Measurements from ENCODE around the gene RALGPS1. TPM values are rescaled to one million over a fixed set of nuclear protein-coding genes. Genes with fewer than 3 reads are reported as not detected.

RALGPS1 gene
- total RNA-seq, 6 donors from 2014 or later = 12.3 to 52.4 (median 17.1) TPM

- ATAC-seq (ENCODE audit: low FRiP score in 2 of 2) (no peak), DNase-seq (no peak)
- Histone ChIP-seq H3K9me3 (no peaks in the 10 kb centered on the region), H3K36me3 (no peaks in the 10 kb centered on the region), H3K4me3 (no peak overlapping the region), H3K4me1 (peaks cover 7 to 18% (median 11%) of the 10 kb centered on the region in 4 donors), H3K27me3 (no peaks in the 10 kb centered on the region), H3K27ac (no peak overlapping the region)
- 86 to 95% methylated on average over 4 of the region's 4 CpGs for WGBS, 2 donors
- TF ChIP-seq EP300 (IDR thresholded peaks at IDR 0.05) = no peak
Observed at GRCh38 chr9:127153501-127153900, 238.9 kb downstream of the RALGPS1 start.

- H3K27me3 ChIP-seq = no peaks in the 10 kb centered on the region
- H3K36me3 ChIP-seq = no peaks in the 10 kb centered on the region
- H3K4me1 ChIP-seq = peaks cover 7 to 18% (median 11%) of the 10 kb centered on the region in 4 donors
- no peaks in the 10 kb centered on the region for H3K9me3 ChIP-seq
- WGBS, 2 donors = 85 to 92% methylated on average over 4 to 5 of the region's 5 CpGs
- H3K27ac ChIP-seq = peak overlapping the region; percentile 15 to 69 (median 48)
- no peak overlapping the region for H3K4me3 ChIP-seq
- TF ChIP-seq POLR2A (IDR thresholded peaks at IDR 0.05) (no peak), POLR2AphosphoS5 (IDR thresholded peaks at IDR 0.05) (no peak), EP300 (IDR thresholded peaks at IDR 0.05) (no peak)
- TF ChIP-seq, protein P1, sequence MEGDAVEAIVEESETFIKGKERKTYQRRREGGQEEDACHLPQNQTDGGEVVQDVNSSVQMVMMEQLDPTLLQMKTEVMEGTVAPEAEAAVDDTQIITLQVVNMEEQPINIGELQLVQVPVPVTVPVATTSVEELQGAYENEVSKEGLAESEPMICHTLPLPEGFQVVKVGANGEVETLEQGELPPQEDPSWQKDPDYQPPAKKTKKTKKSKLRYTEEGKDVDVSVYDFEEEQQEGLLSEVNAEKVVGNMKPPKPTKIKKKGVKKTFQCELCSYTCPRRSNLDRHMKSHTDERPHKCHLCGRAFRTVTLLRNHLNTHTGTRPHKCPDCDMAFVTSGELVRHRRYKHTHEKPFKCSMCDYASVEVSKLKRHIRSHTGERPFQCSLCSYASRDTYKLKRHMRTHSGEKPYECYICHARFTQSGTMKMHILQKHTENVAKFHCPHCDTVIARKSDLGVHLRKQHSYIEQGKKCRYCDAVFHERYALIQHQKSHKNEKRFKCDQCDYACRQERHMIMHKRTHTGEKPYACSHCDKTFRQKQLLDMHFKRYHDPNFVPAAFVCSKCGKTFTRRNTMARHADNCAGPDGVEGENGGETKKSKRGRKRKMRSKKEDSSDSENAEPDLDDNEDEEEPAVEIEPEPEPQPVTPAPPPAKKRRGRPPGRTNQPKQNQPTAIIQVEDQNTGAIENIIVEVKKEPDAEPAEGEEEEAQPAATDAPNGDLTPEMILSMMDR (IDR thresholded peaks at IDR 0.05) = no peak
- DNase-seq = no peak
- peak; percentile 9 to 39 for ATAC-seq (ENCODE audit: low FRiP score in 2 of 2)
Observed at GRCh38 chr9:127154003-127154389, 239.4 kb downstream of the RALGPS1 start.

DNA sequence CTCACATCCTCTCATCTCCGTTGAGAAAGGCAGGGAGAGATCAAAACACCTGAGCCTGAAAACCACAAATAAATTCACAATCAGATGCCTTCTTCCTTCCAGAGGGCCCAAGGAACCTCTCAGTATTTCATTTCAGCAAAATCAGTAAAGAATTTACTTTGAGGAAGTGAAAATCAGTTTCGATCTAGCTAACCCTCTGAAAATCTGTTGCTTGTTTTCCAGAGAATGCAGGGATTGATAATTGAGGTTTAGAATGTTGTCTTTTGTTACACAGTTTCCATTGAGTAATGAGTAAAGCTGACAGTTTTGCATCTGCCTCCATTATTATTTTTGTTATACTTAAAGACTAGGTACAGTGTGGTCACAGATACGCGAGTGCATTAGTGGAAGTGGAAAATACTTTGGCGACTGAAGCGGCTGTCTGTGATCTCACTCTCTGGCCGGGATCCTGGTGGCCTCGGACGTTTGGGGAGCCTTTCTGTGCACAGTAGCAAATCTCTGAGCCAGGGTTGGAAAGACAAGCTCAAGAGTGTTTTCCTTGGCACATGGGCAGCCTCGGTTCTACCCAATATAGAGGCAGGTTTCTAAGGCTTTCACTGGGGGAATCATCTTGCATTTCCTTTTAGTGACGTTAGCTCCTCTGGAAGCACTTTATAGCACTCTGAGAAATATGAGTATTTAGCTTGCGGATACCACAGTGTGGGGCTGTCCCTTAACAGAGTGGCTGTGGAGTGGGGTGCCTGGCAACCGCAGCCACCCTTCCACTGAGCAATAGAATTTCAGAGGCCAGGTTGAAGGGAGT is 240.0 kb downstream of the RALGPS1 start:
- no peak overlapping the region for H3K4me3 ChIP-seq
- no peaks in the 10 kb centered on the region for H3K27me3 ChIP-seq
- peaks cover 7 to 18% (median 11%) of the 10 kb centered on the region in 4 donors for H3K4me1 ChIP-seq
- H3K9me3 ChIP-seq = no peaks in the 10 kb centered on the region
- ATAC-seq (ENCODE audit: low FRiP score in 2 of 2) = peak; percentile 91
- WGBS, 2 donors = 51 to 64% methylated on average over 13 of the region's 13 CpGs
- H3K36me3 ChIP-seq = no peaks in the 10 kb centered on the region
- peak in 1 of 2 donors; percentile 76 for DNase-seq
- TF ChIP-seq POLR2AphosphoS5 (IDR thresholded peaks at IDR 0.05) (peak in 1 of 2 donors; percentile 14), EP300 (IDR thresholded peaks at IDR 0.05) (peak in 1 of 4 donors; percentile 23), POLR2A (IDR thresholded peaks at IDR 0.05) (no peak)
- H3K27ac ChIP-seq = peak overlapping the region; percentile 15 to 69 (median 48)

- Histone ChIP-seq H3K4me3 (no peak overlapping the region), H3K4me1 (peaks cover 7 to 18% (median 11%) of the 10 kb centered on the region in 4 donors), H3K27ac (peak overlapping the region in 3 of 4 donors; percentile 15 to 42 (median 33)), H3K9me3 (no peaks in the 10 kb centered on the region), H3K27me3 (no peaks in the 10 kb centered on the region), H3K36me3 (no peaks in the 10 kb centered on the region)
- ATAC-seq (ENCODE audit: low FRiP score in 2 of 2) = no peak
- no peak for DNase-seq
- WGBS, 2 donors = 68 to 79% methylated on average over 5 of the region's 5 CpGs
- TF ChIP-seq EP300 (IDR thresholded peaks at IDR 0.05) = no peak
- TF ChIP-seq, protein P1 (IDR thresholded peaks at IDR 0.05) = no peak
- no peak for TF ChIP-seq POLR2A (IDR thresholded peaks at IDR 0.05)
- no peak for TF ChIP-seq POLR2AphosphoS5 (IDR thresholded peaks at IDR 0.05)
Observed at GRCh38 chr9:127155314-127155960, 240.9 kb downstream of the RALGPS1 start.

DNA sequence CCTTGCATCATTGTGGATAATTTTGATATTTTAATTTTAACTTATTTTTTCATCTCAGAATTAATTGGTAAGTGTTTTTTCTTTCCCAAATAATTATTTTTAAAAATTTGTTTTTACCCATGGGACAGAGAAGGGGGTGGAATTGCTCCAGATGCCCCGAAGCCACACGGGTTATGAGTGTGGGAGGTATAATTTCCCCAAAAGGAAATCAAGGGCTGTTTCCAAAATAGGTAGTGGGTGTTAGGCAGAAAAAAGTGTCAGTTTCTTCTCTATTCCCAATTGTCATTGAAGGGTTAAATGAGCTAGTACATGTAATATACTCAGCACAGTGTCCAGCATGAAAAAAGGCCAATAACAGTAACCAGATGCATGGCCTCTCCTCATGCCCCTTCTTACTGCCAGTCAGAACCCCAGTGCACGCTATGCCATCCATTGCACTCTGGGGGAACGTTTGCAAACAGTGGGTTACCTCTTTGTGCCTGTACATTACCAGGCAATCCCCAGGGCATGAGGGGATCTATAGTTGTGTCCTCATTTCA is 244.3 kb downstream of the RALGPS1 start:
- Histone ChIP-seq H3K27me3 (no peaks in the 10 kb centered on the region), H3K4me1 (peaks cover 7 to 19% (median 14%) of the 10 kb centered on the region in 4 donors), H3K36me3 (no peaks in the 10 kb centered on the region), H3K27ac (no peak overlapping the region), H3K9me3 (no peaks in the 10 kb centered on the region), H3K4me3 (no peak overlapping the region)
- DNase-seq = no peak
- no peak for ATAC-seq (ENCODE audit: low FRiP score in 2 of 2)
- 84 to 88% methylated on average over 4 of the region's 4 CpGs for WGBS, 2 donors
- TF ChIP-seq POLR2AphosphoS5 (IDR thresholded peaks at IDR 0.05) (no peak), POLR2A (IDR thresholded peaks at IDR 0.05) (no peak), EP300 (IDR thresholded peaks at IDR 0.05) (no peak)
- TF ChIP-seq, protein P1 (IDR thresholded peaks at IDR 0.05) = no peak
